HuH-7 (cell line): ENCODE measurements around the gene CLASP2.
"Not testable (repeated sequence)": the region's sequence is repeated elsewhere in the genome, so short reads cannot be mapped to it uniquely, and the experiment has no call there.

Experiments used
- DNase-seq: peaks from one replicate; pipeline ENCODE4 v3.0.0; 2011; ENCODE audit warnings: low spot score

The CLASP2 gene

GRCh38 chr3:33687406-33688010, 30.5 kb downstream of the CLASP2 start:
- no peak for DNase-seq

GRCh38 chr3:33682770-33683169, 35.3 kb downstream of the CLASP2 start:
- no peak for DNase-seq

GRCh38 chr3:33681667-33682066, 36.4 kb downstream of the CLASP2 start:
- DNase-seq = no peak

GRCh38 chr3:33678073-33678472, 40.0 kb downstream of the CLASP2 start:
- no peak for DNase-seq

- DNase-seq = not testable (repeated sequence)
Measured at GRCh38 chr3:33673436-33673835, 44.6 kb downstream of the CLASP2 start.

- DNase-seq = no peak
Measured at GRCh38 chr3:33668618-33669017, 49.4 kb downstream of the CLASP2 start.

- DNase-seq = no peak
Measured at GRCh38 chr3:33665294-33665693, 52.8 kb downstream of the CLASP2 start.

GRCh38 chr3:33664195-33664594, 53.9 kb downstream of the CLASP2 start:
- DNase-seq = no peak

GRCh38 chr3:33663042-33663441, 55.0 kb downstream of the CLASP2 start:
- no peak for DNase-seq

- DNase-seq = no peak
Measured at GRCh38 chr3:33659856-33660434, 58.1 kb downstream of the CLASP2 start.

- peak; percentile 76 for DNase-seq
Measured at GRCh38 chr3:33658991-33659848, 58.8 kb downstream of the CLASP2 start.

- no peak for DNase-seq
Measured at GRCh38 chr3:33658621-33658990, 59.4 kb downstream of the CLASP2 start.

- DNase-seq = no peak
Measured at GRCh38 chr3:33658039-33658438, 60.0 kb downstream of the CLASP2 start.

- no peak for DNase-seq
Measured at GRCh38 chr3:33652736-33653135, 65.3 kb downstream of the CLASP2 start.

- DNase-seq = not testable (repeated sequence)
Measured at GRCh38 chr3:33651101-33651500, 67.0 kb downstream of the CLASP2 start.

- no peak for DNase-seq
Measured at GRCh38 chr3:33650495-33650894, 67.6 kb downstream of the CLASP2 start.

- DNase-seq = no peak
Measured at GRCh38 chr3:33648793-33649192, 69.3 kb downstream of the CLASP2 start.

- no peak for DNase-seq
Measured at GRCh38 chr3:33646406-33646805, 71.6 kb downstream of the CLASP2 start.

GRCh38 chr3:33645060-33645647, 72.9 kb downstream of the CLASP2 start:
- DNase-seq = no peak

- DNase-seq = no peak
Measured at GRCh38 chr3:33644582-33644981, 73.5 kb downstream of the CLASP2 start.

- DNase-seq = no peak
Measured at GRCh38 chr3:33642806-33643205, 75.2 kb downstream of the CLASP2 start.

GRCh38 chr3:33639889-33640288, 78.2 kb downstream of the CLASP2 start:
- DNase-seq = no peak

- peak; percentile 7 for DNase-seq
Measured at GRCh38 chr3:33637482-33637881, 80.6 kb downstream of the CLASP2 start.
